HG03558 (cell line): ENCODE data around the gene FOCAD.

Experiments
- ATAC-seq: cut with Tn5 transposase; IDR thresholded peaks from one replicate; pipeline ENCODE4 v1.9.1; 2021; ENCODE audit warnings: moderate number of reproducible peaks; ENCODE audit not compliant: unreplicated experiment; ENCODE audit errors: extremely low read depth

FOCAD gene

DNA sequence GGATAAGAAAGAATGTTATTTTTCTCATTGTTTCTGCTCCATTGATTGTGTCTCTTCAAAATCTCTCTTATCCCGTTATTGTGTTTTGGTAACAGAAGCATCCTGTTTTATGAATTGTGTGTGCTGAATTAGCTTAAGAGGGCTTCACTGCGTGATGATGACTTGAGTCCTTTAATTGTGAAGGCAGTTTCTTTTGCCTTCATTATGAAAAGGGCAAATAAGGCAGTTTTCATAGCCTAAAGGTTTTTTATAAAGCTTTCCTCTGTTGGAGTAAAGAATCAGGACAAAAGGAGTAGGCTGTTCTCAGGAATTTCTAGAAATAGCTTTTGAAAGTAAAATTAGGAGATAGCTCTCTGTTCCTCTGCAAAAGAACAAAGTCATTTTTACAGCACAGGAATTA, 169.8 kb downstream of the FOCAD start:
- ATAC-seq, result no peak

DNA sequence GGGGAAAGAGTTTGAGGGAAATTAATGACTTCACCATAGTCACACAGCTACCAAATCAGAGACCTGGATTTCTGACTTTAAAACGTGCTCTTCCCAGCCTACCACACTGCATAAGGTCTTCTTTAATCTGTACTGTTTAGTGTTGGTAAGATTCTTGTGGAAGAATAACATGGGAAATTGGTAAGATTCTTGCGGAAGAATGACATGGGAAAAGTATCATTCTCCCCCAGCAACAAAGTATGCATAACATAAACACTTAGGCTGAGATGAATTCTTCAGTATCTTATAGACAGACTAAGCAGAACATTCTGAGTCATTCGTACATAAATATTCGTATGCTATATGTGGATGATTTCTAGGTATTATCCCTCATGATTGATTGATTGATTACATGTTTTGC, 170.4 kb downstream of the FOCAD start:
- ATAC-seq, result no peak

DNA sequence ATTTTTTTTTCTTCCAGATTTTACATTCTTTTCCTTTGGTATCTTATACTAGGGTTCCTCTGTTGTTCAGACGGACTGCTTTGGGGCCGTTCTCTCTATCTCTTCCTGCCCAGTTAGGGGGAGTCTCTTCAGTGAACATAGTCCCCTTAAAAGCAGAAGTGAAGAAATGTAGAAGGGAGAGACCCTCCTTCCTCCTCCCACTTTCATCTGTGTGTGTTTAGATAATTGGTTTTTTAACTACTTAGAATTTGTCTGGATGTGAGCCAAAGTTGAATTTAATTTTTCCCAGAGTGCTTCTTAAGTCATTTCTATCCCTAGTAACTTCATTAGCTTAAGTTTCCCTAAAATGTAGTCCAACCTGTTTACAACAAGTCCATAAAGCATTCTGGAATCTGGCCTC, 179.9 kb downstream of the FOCAD start:
- ATAC-seq, result no peak

DNA sequence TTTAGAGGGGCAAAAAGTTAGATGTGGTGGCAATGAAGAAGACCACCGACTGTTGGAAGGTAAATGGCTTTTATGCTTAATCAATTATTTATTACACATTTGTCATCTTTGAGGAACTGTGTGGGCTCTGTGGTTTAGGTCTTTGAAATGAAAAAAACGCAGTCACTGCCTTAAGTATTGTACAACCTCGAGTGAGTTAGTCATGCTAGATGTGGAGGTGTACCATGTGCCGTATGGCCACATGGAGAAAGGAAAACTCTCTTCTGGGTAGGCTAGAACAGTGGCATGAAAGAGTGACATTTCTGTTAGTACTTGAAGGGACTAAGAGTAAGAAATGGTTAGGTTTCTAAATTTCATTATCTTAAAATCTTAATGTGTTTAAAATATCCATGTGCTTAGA, 181.3 kb downstream of the FOCAD start:
- ATAC-seq, result no peak

DNA sequence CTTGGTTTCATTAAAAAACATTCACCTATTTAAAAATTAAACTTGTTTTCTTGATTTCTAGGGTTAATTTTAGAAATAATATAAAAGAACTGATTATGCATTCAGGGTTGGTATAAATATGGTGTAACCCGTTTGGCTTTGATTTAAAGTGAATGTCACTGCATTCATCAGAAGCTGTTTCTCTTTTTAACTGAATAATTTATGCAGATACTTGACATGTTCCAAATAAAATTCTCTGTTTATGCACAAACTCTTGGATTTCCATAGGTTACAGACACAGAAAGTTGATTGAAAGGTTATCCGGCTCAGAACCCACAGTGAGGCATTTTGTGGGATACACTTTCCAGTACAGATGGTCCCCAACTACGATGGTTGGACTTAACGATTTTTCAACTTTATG, 186.1 kb downstream of the FOCAD start:
- no peak for ATAC-seq

DNA sequence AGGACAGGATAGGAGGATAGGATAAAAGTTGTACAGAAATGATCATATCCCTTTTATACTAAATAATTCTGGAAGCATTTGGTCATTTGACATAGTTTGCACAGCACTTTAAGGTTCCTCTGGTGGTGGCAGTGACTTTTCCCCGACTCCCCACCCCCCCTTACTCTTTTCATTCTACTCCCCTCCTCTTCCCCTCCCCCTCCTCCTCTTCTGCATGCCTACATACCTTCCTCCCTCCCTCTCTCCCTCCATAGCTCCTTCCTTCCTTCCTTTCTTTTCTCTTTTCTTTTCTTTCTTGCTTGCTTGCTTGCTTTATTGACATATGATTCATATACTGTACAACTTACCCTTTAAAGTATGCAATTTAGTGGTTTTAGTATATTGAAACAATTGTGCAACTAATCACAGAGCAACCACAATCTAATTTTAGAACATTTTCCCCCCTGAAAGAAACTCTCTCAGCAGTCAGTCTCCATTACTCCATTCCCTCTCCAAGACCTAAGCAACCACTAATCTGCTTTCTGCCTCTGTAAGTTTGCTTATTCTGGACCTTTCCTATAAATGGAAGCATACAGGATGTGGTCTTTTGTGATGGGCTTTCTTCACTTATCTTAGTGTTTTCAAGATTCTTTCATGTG, 188.4 kb downstream of the FOCAD start:
- ATAC-seq, result no peak

DNA sequence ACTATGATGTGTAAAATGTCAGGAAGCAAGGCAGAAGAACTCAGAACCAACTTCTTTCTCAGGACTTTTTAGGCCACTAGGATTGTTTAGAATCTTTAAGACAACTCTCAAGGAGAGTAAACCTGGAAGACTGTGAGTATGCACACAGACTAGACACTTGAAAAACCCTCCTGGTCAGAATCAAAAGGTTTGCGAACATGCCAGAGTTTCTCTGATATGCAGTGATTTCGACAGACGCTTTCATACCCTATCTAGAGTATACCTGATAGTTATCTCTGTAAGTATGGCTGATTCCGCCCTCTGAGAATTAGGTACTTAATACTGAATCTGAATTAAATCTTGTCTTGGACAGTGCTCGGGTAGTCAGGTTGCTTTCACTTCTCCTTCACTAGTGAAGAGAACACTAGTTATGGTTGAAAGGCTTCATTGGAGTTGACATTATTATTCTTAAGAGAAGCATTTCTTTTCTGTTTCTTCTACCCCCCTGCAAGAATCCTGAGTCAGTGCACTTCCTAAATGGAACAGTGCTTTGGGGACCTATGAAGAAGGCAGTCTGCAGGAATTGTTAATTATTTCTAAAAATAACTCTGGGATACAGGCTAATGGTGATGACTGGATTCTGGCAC, 189.3 kb downstream of the FOCAD start:
- ATAC-seq, result no peak

DNA sequence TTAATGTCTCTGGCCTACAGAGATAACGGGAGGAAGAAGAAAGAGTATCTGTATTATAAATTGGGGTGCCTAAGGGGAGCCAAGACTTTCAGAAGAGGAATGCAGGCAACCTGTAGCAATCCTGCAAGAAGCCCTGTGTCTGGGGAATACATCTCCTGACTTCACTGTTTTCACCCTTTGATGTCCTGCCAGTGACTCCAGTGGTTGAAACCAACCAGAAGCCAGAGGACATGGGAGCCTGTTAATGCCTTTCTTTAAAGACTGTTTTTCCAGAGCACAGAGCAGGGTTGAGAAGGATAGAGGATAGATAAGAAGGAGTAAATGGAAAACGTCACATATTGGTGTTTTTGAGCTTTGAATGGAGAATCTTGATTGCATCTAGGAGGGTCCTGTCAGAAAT, 196.2 kb downstream of the FOCAD start:
- ATAC-seq, result no peak

DNA sequence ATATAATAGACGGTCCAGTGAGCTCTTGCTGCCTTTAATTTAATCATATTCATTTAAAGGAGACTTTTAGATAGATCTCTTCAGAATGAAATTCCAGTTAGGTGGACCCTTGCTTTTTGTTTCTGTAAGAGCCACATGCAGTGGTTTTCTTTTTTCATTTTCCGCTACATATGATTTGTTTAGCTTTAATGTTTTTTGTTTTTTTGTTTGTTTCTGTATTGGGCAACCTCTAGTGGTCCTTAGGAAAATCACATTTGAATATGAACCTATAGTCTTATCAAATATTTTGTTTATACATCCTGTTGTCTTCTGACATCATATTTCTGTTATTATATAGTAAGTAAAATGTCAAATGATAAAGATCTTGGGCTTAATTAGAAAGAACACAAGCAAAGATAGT, 196.6 kb downstream of the FOCAD start:
- ATAC-seq, result no peak

DNA sequence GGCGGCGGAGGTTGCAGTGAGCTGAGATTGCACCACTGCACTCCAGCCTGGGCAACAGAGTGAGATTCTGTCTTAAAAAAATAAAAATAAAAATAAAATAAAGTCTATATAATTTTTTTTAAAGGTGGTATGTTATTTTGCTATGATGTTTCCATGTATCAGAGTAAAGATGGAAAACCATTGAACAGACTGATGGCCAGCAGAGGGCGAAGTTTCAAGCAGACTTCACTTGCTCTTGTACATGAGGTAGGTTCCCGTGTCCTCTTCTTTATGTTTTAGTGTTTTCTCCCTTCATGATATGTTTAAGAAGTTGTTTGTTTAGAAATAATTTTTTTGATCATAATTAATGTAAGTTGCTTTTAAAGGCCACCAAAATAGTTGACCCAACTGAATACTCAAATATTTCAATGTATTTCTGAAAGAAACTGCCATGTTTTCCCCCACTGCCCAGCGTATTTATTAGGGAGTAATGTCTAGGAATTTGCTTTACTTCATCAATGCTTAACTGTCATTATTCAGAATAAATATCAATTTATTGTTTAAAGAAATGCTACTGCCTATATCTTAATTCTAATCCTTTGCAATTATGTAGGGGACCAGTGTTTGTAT, 201.0 kb downstream of the FOCAD start:
- no peak for ATAC-seq

DNA sequence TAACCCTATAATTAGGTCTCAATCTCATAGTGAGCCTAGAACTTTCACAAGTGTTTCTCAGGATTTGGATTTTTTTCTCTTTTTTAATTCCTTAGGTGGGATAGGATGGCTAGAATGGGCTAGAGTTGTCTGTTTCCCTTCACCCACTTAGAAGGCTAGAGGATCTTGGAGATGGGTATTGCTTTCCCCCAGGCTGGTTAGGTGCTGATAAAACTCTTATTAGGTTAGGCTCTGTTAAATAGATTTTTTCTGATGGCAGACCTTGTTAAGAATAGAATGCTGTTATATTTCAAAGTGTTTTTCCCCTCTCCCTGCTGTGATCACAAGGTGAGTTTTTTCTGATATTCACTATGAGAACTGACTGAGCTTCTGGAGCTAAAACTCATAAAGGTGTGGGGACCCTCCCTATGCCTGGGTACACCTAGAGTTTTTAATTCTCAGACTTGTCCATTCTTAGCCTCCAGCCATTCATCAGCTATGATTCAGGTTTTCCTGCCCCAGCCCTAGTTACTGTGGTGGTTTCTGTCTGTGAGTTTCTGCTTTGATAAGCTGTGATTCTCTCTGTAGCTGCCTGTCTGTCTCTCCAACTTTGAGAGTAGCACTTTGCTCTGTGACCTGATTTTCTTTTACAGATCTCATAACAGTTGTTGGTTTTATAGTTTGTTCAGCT, 215.0 kb downstream of the FOCAD start:
- ATAC-seq, result no peak

DNA sequence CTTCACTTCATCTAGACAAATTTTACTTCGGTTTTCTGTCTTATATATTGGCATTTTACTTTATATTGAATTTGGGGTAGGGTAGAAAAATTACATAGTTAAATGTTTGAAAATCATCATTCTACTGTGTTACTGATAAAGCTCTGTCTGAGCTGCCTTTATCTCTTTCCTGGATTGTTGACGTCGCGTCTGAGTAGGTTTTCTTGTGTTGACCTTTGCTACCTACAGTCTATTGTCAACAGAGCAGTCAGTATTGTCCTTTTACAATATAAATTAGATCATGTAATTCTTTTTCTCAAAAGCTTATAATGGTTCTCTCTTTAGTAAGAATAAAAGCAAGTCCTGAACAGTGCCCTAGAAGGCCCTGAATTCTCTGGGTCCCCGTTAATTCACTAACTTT, 219.2 kb downstream of the FOCAD start:
- ATAC-seq, result no peak

DNA sequence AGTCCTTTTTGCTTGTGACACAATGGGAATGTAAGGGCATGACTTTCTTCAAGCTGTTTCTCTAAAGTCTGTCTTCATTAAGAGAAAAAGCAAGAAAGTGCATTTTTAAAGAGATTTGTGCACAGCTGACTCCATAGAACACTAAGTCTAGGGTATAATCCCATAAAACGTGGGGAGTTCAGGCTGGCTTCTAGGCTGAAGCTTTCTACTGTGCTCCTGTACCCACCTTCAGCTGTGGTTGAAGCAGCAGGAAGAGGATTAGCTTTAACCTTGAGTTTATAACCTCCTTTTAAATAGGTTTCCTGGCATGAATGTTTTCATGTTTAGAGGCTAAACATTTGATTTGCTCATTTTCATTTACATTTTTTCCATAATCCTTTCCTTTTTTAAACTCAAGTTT, 220.9 kb downstream of the FOCAD start:
- ATAC-seq, result no peak

DNA sequence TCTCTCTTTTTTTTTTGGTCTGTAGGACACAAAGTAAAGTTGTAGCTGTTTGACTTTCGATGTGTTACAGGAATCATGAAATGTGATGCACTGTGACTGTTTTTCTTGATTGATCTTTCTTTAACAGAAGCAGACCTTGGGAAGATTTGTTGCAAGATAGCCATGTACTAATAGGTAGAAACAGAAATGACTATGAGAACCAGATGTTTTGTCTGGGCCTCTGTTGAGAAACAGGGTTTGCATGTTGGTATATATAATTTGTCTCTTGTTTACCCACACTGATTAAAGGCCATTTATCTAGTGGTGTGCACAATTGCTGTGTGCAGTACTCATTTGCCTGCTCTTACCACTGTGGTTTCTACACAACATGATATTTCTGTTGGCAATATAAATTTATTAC, 222.3 kb downstream of the FOCAD start:
- ATAC-seq, result no peak

DNA sequence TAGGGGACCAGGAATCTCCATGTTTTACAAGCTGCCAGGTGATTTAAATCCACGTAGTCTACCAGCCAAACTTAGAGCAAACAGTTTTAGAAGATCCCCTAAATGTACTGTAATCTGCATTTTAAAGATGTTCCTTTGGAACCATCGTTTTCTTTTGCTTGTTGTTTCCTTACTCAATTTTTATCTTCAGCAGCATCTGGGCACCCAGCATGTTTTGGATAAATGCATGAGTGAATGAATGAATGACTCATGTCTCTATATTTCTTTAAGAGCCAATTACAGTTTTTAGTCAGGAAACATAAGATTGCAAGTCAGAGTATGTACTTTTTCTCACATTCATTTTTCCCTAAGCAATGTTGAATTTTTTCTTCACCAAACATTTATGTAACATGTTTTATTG, 224.4 kb downstream of the FOCAD start:
- ATAC-seq, result no peak

DNA sequence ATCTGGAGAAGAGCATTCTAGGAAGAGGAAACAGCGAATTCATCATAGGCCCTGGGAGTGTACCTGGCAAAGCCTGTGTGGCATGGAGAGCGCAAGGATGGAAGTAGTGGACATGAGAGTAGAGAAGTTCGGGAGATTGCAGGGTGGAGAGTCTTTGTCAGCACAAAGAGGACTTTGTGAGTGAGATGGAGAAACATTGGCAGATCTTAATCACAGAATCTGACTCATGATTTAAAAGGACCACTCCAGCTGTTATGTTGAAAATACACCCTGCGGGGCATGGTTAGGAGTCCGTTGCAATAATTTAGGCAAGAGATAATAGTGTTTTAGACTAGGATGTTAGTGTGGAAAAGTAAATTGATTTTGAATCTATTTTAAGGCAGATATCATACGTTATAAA, 230.5 kb downstream of the FOCAD start:
- ATAC-seq, result no peak

DNA sequence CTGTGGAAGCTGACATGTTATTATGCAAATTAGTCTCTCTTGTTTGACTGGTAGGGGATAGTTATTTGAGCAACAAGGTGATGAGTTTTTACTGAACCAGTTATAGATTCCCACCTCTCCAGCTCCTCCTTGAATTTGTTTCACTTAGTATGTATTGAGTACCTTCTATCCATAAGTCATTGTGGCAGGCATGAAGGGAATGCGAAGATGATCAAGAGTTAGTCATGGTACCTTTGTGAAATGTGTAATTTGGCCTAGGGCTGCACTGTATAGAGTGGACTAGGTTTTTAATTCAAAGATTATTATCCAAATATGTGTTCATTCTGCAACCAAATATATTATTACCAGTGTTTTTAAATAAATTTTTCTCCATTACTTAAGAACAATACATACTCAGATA, 237.3 kb downstream of the FOCAD start:
- ATAC-seq, result no peak

DNA sequence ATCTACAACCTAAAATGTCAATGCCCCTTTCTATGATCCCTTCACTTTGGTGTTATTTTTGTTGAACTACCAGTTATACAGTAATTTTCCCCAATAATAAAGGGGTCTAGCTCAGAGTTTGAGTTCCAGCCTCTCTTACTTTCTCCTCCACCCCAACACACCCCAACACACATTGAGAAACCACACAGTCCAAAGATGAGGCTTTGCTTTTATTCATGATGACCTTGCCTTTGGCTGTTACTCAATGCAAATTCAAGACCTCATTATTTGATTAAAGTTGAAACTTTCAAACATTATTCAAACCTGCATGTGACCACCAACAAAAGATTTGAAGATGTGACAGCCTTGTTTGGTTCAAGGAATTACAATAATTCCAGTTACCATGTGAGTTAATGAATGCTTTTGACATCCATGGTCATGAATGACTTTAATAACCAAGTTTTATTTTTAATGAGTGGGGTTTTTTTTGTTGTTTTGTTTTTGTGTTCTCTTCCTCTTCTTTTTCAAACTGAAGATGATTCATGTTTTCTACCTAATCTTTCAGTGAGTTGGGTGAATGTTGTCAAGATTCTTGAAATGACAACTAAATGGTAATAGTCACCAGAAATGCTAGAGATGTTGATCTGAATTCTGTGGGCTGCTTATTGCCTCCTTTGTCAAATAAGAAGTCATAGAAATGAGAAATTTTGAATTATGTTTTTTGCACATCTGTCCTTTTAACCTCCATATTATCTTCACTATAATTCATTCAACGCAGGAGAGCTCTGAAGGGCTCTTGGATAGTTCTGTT, 241.4 kb downstream of the FOCAD start:
- ATAC-seq, result no peak

DNA sequence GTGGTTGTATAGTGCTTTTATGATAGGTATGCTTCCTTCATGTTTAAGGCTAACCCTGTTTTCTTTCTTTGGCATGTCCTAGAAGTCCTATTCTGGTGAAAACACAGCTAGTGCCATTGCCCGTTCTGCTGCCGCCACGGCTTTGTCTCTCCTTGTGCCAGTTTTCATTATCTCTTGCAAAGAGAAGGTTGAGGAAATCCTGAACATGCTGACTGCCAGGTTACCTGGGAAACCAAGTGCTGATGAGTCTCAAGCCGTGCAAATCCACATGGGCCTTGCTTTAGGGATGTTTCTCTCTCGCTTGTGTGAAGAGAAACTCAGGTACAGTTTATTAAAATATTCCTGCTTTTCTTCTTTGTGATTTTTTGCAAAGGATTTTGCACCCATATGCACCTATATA, 245.2 kb downstream of the FOCAD start:
- ATAC-seq, result no peak

DNA sequence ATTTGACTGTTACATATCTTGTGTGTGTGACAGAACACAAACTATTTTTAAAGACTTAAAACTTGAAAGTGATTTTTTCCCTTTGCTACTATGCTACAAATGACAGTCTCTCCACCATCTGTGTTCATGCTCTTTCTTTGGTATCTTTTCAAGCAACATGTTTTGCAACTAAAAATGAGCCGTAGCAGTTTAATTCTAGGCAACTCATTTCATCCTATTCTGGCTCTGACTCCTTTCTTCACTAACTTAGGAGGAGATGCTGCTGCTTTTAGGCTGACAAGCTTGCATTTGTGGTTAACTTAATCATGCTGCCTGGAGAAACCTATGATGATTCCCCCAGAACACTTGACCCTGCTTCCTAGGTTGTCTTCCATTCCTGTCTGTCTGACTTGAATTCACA, 246.8 kb downstream of the FOCAD start:
- no peak for ATAC-seq
